PC-9 (cell line): ENCODE measurements around the gene SAMM50. TPM values are rescaled to one million over a fixed set of nuclear protein-coding genes. Genes with fewer than 3 reads are reported as not detected.

Experiments
- BruUV-seq: library from RNA; stranded (reverse); fragments of 400-500 nt; replicated peaks from 2 replicates; lab custom pipeline; 2021; lab: Mats Ljungman, UMichigan
- CTCF ChIA-PET: fragments of 300-600 bp; sonication (Branson Sonifier 250); formaldehyde crosslinking; loops from one replicate; lab custom pipeline; 2022; ENCODE audit warnings: antibody characterized with exemption; lab: Charles Lee
- POLR2A ChIA-PET: fragments of 300-600 bp; sonication (Branson Sonifier 250); formaldehyde crosslinking; loops from one replicate; lab custom pipeline; 2022; ENCODE audit warnings: antibody characterized with exemption; ENCODE audit not compliant: unreplicated experiment; lab: Charles Lee
- DNase-seq, 2 experiments: peaks; one replicate each; pipeline versions ENCODE4 v3.0.0 to v3.0.0-alpha.2; 2015 to 2022; ENCODE audit warnings: mixed read lengths in 1 of 2
- H2AFZ ChIP-seq: fragments of 200-600 bp; sonication (generic); 2 replicates; pipeline ENCODE4 v1.8.1; 2017; ENCODE audit warnings: antibody characterized with exemption
- H3F3A ChIP-seq: fragments of 200-600 bp; sonication (generic); 2 replicates; pipeline ENCODE4 v1.8.1; 2017; ENCODE audit warnings: antibody characterized with exemption, mild to moderate bottlenecking, low read depth; ENCODE audit not compliant: insufficient read depth
- H3K27ac ChIP-seq: fragments of 200-600 bp; sonication (generic); 2 replicates; pipeline ENCODE4 v1.6.1; 2016; ENCODE audit warnings: mixed run types
- H3K27me3 ChIP-seq: fragments of 200-600 bp; sonication (generic); 2 replicates; pipeline ENCODE4 v1.6.1; 2016; ENCODE audit warnings: low read depth, mixed run types; ENCODE audit not compliant: insufficient read depth
- H3K36me3 ChIP-seq: fragments of 200-600 bp; sonication (generic); 2 replicates; pipeline ENCODE4 v1.6.1; 2016; ENCODE audit warnings: low read depth, mixed run types
- H3K4me1 ChIP-seq: fragments of 200-600 bp; sonication (generic); replicated peaks from 2 replicates; pipeline ENCODE4 v1.6.1; 2016; ENCODE audit warnings: mixed run types; ENCODE audit not compliant: insufficient read depth
- H3K4me2 ChIP-seq: fragments of 200-600 bp; sonication (generic); 2 replicates; pipeline ENCODE4 v1.6.1; 2017; ENCODE audit warnings: mixed run types
- H3K4me3 ChIP-seq: fragments of 200-600 bp; sonication (generic); 2 replicates; pipeline ENCODE4 v1.6.1; 2016; ENCODE audit warnings: mixed run types
- H3K79me2 ChIP-seq: fragments of 200-600 bp; sonication (generic); 2 replicates; pipeline ENCODE4 v1.6.1; 2017; ENCODE audit warnings: low read depth, mixed run types
- H3K9me2 ChIP-seq: fragments of 200-600 bp; sonication (generic); 2 replicates; pipeline ENCODE4 v1.8.1; 2017; ENCODE audit warnings: mild to moderate bottlenecking; ENCODE audit not compliant: insufficient read depth
- H3K9me3 ChIP-seq: fragments of 200-600 bp; sonication (generic); 2 replicates; pipeline ENCODE4 v1.8.1; 2016; ENCODE audit warnings: low read depth; ENCODE audit not compliant: insufficient read depth
- H4K20me1 ChIP-seq: fragments of 200-600 bp; sonication (generic); 2 replicates; pipeline ENCODE4 v1.8.1; 2017; ENCODE audit not compliant: insufficient read depth
- CTCF ChIP-seq: fragments of 200-600 bp; sonication (generic); conservative IDR thresholded peaks from 2 replicates; pipeline ENCODE4 v1.6.1; 2017; ENCODE audit warnings: mixed run types, antibody characterized with exemption, mild to moderate bottlenecking, moderate library complexity
- EZH2 ChIP-seq: fragments of 200-600 bp; sonication (generic); IDR thresholded peaks from 2 replicates; pipeline ENCODE4 v1.8.0; 2017; ENCODE audit warnings: antibody characterized with exemption, low read depth
- intact Hi-C: fragments of 100-400 bp; cut with micrococcal nuclease; formaldehyde crosslinking; loops from one replicate; pipeline ENCODE4 v1.10.0; 2022; ENCODE audit not compliant: unreplicated experiment
- total RNA-seq: library from RNA; stranded (reverse); gene quantifications from 2 replicates; pipeline ENCODE4 v1.2.3, GENCODE V29; 2021

SAMM50 gene
- total RNA-seq, 1 experiment from 2014 or later = 73.9 TPM

DNA sequence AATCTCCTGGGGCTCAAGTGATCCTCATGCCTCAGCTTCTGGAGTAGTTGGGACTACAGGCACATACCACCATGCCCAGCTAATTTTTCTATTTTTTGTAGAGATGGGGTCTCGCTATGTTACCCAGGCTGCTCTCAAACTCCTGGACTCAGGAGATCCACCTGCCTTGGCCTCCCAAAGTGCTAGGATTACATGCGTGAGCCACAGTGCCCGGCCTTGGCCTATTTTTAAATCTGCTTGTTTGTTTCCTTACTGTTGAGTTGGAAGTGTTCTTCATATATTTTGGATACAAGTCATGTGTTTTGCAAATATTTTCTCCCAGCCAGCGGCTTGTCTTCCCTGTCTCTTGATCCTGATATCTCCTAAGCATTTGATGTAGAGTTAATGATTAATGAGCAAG, 73.8 kb downstream of the SAMM50 start:
- Histone ChIP-seq H3K36me3 (no peaks in the 10 kb centered on the region), H3F3A (no peaks in the 10 kb centered on the region), H4K20me1 (peaks cover 5% of the 10 kb centered on the region), H3K27ac (no peak overlapping the region), H2AFZ (no peak overlapping the region), H3K9me2 (no peaks in the 10 kb centered on the region), H3K9me3 (no peaks in the 10 kb centered on the region), H3K4me2 (no peak overlapping the region), H3K79me2 (no peaks in the 10 kb centered on the region; the same call in 1 of the 2 replicates), H3K27me3 (no peaks in the 10 kb centered on the region), H3K4me3 (no peak overlapping the region), H3K4me1 (no peaks in the 10 kb centered on the region; the same call in 1 of the 2 replicates)
- CTCF ChIA-PET = no interaction called here
- no peak for DNase-seq
- BruUV-seq = no TSS peak
- intact Hi-C loops = no loop called here
- TF ChIP-seq EZH2 = no peak
- no peak for TF ChIP-seq CTCF
- POLR2A ChIA-PET = no interaction called here

DNA sequence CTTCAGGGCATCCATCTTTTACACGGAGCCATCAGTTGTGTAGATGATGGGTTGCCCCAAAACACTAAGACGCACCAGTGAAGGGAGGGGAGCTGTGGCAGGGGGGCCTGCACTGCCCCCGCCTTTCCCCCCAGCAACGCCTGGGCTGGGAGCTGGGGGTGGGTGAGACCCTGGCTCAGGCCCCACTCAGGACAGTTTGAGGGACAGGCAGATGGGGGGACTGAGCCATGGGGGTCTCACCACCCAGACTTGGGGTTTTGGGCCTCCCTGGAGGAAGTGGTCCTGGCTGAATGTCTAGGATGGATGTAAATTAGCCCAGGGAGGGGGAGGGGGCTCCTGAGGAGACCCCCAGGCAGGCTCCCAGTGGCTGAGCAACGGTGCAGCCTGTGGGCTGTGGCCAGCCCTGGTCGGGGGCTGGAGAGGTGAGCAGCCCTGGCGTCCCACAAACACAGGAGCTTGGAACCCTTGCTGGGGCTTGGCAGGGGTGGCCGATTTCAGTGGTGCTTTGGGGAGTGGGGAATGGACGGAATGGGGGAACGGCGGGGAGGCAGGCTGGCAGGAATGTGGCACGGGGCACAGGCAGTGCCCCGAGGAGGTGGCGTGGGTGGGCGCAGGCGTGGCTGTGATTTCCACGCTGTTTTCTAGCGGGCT, 74.9 kb downstream of the SAMM50 start:
- Histone ChIP-seq H3K9me3 (no peaks in the 10 kb centered on the region), H3K27me3 (no peaks in the 10 kb centered on the region), H3K27ac (no peak overlapping the region), H3K4me1 (no peaks in the 10 kb centered on the region), H4K20me1 (peaks cover 5% of the 10 kb centered on the region), H3F3A (no peaks in the 10 kb centered on the region), H2AFZ (no peak overlapping the region), H3K4me2 (no peak overlapping the region), H3K79me2 (no peaks in the 10 kb centered on the region; the same call in 1 of the 2 replicates), H3K36me3 (no peaks in the 10 kb centered on the region), H3K4me3 (no peak overlapping the region), H3K9me2 (no peaks in the 10 kb centered on the region)
- intact Hi-C loops = no loop called here
- no TSS peak for BruUV-seq
- DNase-seq = no peak
- CTCF ChIA-PET = interaction anchor here (0.7 kb wide), 1 partner anchor 1107 kb away, joined by 3 read pairs; no protein-coding TSS in a partner anchor
- TF ChIP-seq EZH2 = no peak
- TF ChIP-seq CTCF = no peak
- POLR2A ChIA-PET = interaction anchor here (0.7 kb wide), 1 partner anchor 1710 kb away, joined by 3 read pairs; no protein-coding TSS in a partner anchor

GRCh38 chr22:44030702-44031082, 75.5 kb downstream of the SAMM50 start:
- no peaks in the 10 kb centered on the region for H3K9me2 ChIP-seq
- POLR2A ChIA-PET = no interaction called here
- H3K27ac ChIP-seq = no peak overlapping the region
- intact Hi-C loops = no loop called here
- H2AFZ ChIP-seq = no peak overlapping the region
- no peaks in the 10 kb centered on the region; the same call in 1 of the 2 replicates for H3K79me2 ChIP-seq
- peaks cover 5% of the 10 kb centered on the region for H4K20me1 ChIP-seq
- H3K4me2 ChIP-seq = no peak overlapping the region
- BruUV-seq = no TSS peak
- H3K27me3 ChIP-seq = no peaks in the 10 kb centered on the region
- no peaks in the 10 kb centered on the region for H3K36me3 ChIP-seq
- TF ChIP-seq CTCF = no peak
- TF ChIP-seq EZH2 = no peak
- no peak overlapping the region for H3K4me3 ChIP-seq
- DNase-seq = no peak
- no peaks in the 10 kb centered on the region for H3K9me3 ChIP-seq
- H3K4me1 ChIP-seq = no peaks in the 10 kb centered on the region
- H3F3A ChIP-seq = no peaks in the 10 kb centered on the region
- CTCF ChIA-PET = no interaction called here
